GM12878 (cell line): ENCODE results near the gene PRRC2A. TPM values are rescaled to one million over a fixed set of nuclear protein-coding genes. Genes with fewer than 3 reads are reported as not detected.

Experiments used
- ATAC-seq: fragments of 200-7000 bp; cut with Tn5 transposase; 3 replicates; pipeline ENCODE4 v1.9.1; 2020; ENCODE audit warnings: mild to moderate bottlenecking, moderate library complexity
- BruUV-seq: library from RNA; stranded (reverse); fragments of 400-500 nt; replicated peaks from 2 replicates; lab custom pipeline; 2021; lab: Mats Ljungman, UMichigan
- CTCF ChIA-PET: fragments of 300-600 bp; sonication (Branson Sonifier 250); formaldehyde crosslinking; extraction: SDS; loops from one replicate; lab custom pipeline; 2021; ENCODE audit warnings: inconsistent platforms; lab: Yijun Ruan, JAX
- POLR2A ChIA-PET: fragments of 350-600 bp; formaldehyde crosslinking; extraction: SDS; loops from one replicate; lab custom pipeline; 2021; ENCODE audit warnings: inconsistent platforms; lab: Charles Lee
- RAD21 ChIA-PET: fragments of 300-600 bp; sonication (Branson Sonifier 250); formaldehyde crosslinking; loops from one replicate; lab custom pipeline; 2023; ENCODE audit warnings: antibody characterized with exemption; ENCODE audit not compliant: unreplicated experiment; lab: Charles Lee
- SMC1A ChIA-PET: fragments of 300-600 bp; sonication (Branson Sonifier 250); formaldehyde crosslinking; loops from one replicate; lab custom pipeline; 2023; ENCODE audit not compliant: unreplicated experiment, uncharacterized antibody; lab: Charles Lee
- DNase-seq: peaks from one replicate; pipeline ENCODE4 v3.0.0-alpha.2; 2011; ENCODE audit warnings: low read depth, low spot score
- FAIRE-seq: peaks from 3 replicates; lab custom pipeline; 2011; peaks lifted over from hg19 to GRCh38; lab: Jason Lieb, UNC
- H2AFZ ChIP-seq: 2 replicates; pipeline ENCODE4 v1.6.0; 2011; ENCODE audit warnings: low read depth, low read length, control low read depth; ENCODE audit not compliant: control insufficient read depth
- H3K27ac ChIP-seq: 2 replicates; pipeline ENCODE4 v1.5.1; 2011; ENCODE audit warnings: control low read depth; ENCODE audit not compliant: control insufficient read depth, insufficient read depth
- H3K27me3 ChIP-seq, 2 experiments: replicated peaks in 1 of 2; 2 replicates each; pipeline versions ENCODE4 v1.6.0 to v1.6.1; 2011; ENCODE audit warnings: low read length in 1 of 2; ENCODE audit not compliant: control insufficient read depth in 2 of 2, insufficient read depth in 2 of 2
- H3K36me3 ChIP-seq, 2 experiments: 2 replicates each; pipeline ENCODE4 v1.5.1; 2011; ENCODE audit warnings: low read length in 1 of 2; ENCODE audit not compliant: control insufficient read depth in 2 of 2, insufficient read depth in 2 of 2
- H3K4me1 ChIP-seq: 2 replicates; pipeline ENCODE4 v1.6.1; 2011; ENCODE audit warnings: mild to moderate bottlenecking, low read length, moderate library complexity, mixed read lengths; ENCODE audit not compliant: control insufficient read depth, insufficient read depth
- H3K4me2 ChIP-seq: 2 replicates; pipeline ENCODE4 v1.6.0; 2011; ENCODE audit warnings: control low read depth; ENCODE audit not compliant: control insufficient read depth, insufficient read depth
- H3K4me3 ChIP-seq: fragments of 200-600 bp; sonication (generic); 2 replicates; pipeline ENCODE4 v1.5.1; 2016
- H3K79me2 ChIP-seq: 2 replicates; pipeline ENCODE4 v1.6.0; 2011; ENCODE audit warnings: low read length; ENCODE audit not compliant: control insufficient read depth, insufficient read depth
- H3K9ac ChIP-seq: 2 replicates; pipeline ENCODE4 v1.8.0; 2011; ENCODE audit warnings: low read length, control low read depth, mixed read lengths; ENCODE audit not compliant: control insufficient read depth, insufficient read depth
- H3K9me3 ChIP-seq: replicated peaks from 3 replicates; pipeline ENCODE4 v1.5.1; 2011; ENCODE audit warnings: mild to moderate bottlenecking, low read length; ENCODE audit not compliant: control insufficient read depth, insufficient read depth
- H4K20me1 ChIP-seq: 2 replicates; pipeline ENCODE4 v1.6.0; 2011; ENCODE audit not compliant: control insufficient read depth, insufficient read depth
- ATF2 ChIP-seq: IDR thresholded peaks from 2 replicates; pipeline ENCODE4 v1.6.1; 2012; ENCODE audit warnings: low read length, inconsistent platforms
- CHD1 ChIP-seq: IDR thresholded peaks from 2 replicates; pipeline ENCODE4 v1.6.1; 2012; ENCODE audit warnings: low read depth, low read length, improper control_type of control experiment
- IKZF1 ChIP-seq: fragments of 450-650 bp; conservative IDR thresholded peaks from 2 replicates; pipeline ENCODE4 v1.6.1; 2017; ENCODE audit warnings: antibody characterized with exemption, mild to moderate bottlenecking
- IKZF2 ChIP-seq, 2 experiments: fragments of 450-650 bp; IDR thresholded peaks; 2 replicates each; pipeline ENCODE4 v1.6.1; 2017; ENCODE audit warnings: mild to moderate bottlenecking in 2 of 2, moderate library complexity in 2 of 2
- IRF5 ChIP-seq: fragments of 450-650 bp; IDR thresholded peaks from 2 replicates; pipeline ENCODE4 v1.6.1; 2017; ENCODE audit warnings: borderline replicate concordance
- MLLT1 ChIP-seq: fragments of 450-650 bp; IDR thresholded peaks from 2 replicates; pipeline ENCODE4 v1.6.1; 2016; ENCODE audit warnings: mild to moderate bottlenecking
- PKNOX1 ChIP-seq: fragments of 450-650 bp; IDR thresholded peaks from 2 replicates; pipeline ENCODE4 v1.6.1; 2016; ENCODE audit warnings: mild to moderate bottlenecking
- SMAD5 ChIP-seq: IDR thresholded peaks from 2 replicates; pipeline ENCODE4 v1.6.1; 2016; ENCODE audit warnings: antibody characterized with exemption, low read depth
- whole genome bisulfite sequencing: methylation state at CpG from one replicate; pipeline ENCODE4 v1.1.6; 2016; ENCODE audit warnings: low lambda C conversion rate; ENCODE audit not compliant: insufficient replicate concordance, insufficient coverage; ENCODE audit errors: missing lambda C conversion rate; 5-methylcytosine and 5-hydroxymethylcytosine counted together
- in situ Hi-C: fragments of 300-500 bp; cut with MboI; formaldehyde crosslinking; loops from 9 replicates; pipeline ENCODE4 v1.14.3; 2018; ENCODE audit warnings: mixed read lengths
- intact Hi-C: fragments of 100-400 bp; cut with micrococcal nuclease; formaldehyde crosslinking; loops from one replicate; pipeline ENCODE4 v1.14.2; 2022; ENCODE audit not compliant: unreplicated experiment
- polyA plus RNA-seq, 11 experiments: library from polyadenylated mRNA; depleted of rRNA in 4 of 11; unstranded in 6 of 11; stranded (reverse) in 5 of 11; fragments of >200 nt; fragmentation: Nextera tagmentation in 4 of 11; fragmentation: Illumina TruSeq in 1 of 11; extraction: Ambion mirVana in 4 of 11; extraction: Trizol in 1 of 11; gene quantifications; 1 replicate in 1 of 11; 2 replicates in 10 of 11; pipeline versions ENCODE4 v1.2.1 to v1.2.3, GENCODE V29; 2011 to 2016; ENCODE audit warnings: inconsistent platforms in 2 of 11, missing spikeins in 2 of 11, low read depth in 1 of 11
- total RNA-seq, 4 experiments: library from RNA; depleted of rRNA in 3 of 4; stranded (reverse); fragments of >200 nt in 3 of 4; fragmentation: Illumina TruSeq in 1 of 4; extraction: Trizol in 1 of 4; gene quantifications; 2 replicates each; pipeline versions ENCODE4 v1.2.1 to v1.2.3, GENCODE V29; 2013 to 2021

The PRRC2A gene
- total and polyA plus RNA-seq, 10 of the 15 experiments (the other 5 are each of a cell fraction or from before 2014, with no cell fraction given): 0.40 to 244 (median 61.3) TPM

GRCh38 chr6:31641370-31641769 lies 20.9 kb downstream of the PRRC2A start:
- BruUV-seq: no TSS peak

More at GRCh38 chr6:31641370-31641769, 20.9 kb downstream of the PRRC2A start:
- in situ Hi-C loops: no loop called here
- Histone ChIP-seq H3K36me3 (peaks cover 38 to 53% of the 10 kb centered on the region in 2 experiments), H3K9ac (no peak overlapping the region), H3K79me2 (no peaks in the 10 kb centered on the region), H3K27ac (no peak overlapping the region), H2AFZ (no peak overlapping the region), H3K27me3 (no peaks in the 10 kb centered on the region), H3K4me2 (no peak overlapping the region), H3K9me3 (no peaks in the 10 kb centered on the region), H3K4me3 (no peak overlapping the region), H3K4me1 (no peaks in the 10 kb centered on the region), H4K20me1 (no peaks in the 10 kb centered on the region)
- TF ChIP-seq SMAD5 (no peak), MLLT1 (no peak), PKNOX1 (no peak), IKZF1 (no peak), IRF5 (no peak), CHD1 (no peak), ATF2 (no peak), IKZF2 (IDR thresholded peaks at IDR 0.05) (no peak)
- DNase-seq: no peak
- FAIRE-seq: no peak
- ATAC-seq: no peak
- ChIA-PET SMC1A (interaction anchor here (1.0 kb wide), 1 partner anchor 93 kb away, joined by 4 read pairs; no protein-coding TSS in a partner anchor), POLR2A (no interaction called here), RAD21 (no interaction called here), CTCF (no interaction called here)
- 83% methylated on average over 4 of the region's 4 CpGs for WGBS
- intact Hi-C loops: no loop called here
